HG03064 (cell line): ENCODE data around the gene RAET1E.
"Not testable (repeated sequence)": the region's sequence is repeated elsewhere in the genome, so short reads cannot be mapped to it uniquely, and the experiment has no call there.

Source experiments
- ATAC-seq: cut with Tn5 transposase; IDR thresholded peaks from one replicate; pipeline ENCODE4 v1.9.1; 2021; ENCODE audit warnings: low read depth; ENCODE audit not compliant: unreplicated experiment

RAET1E gene

GRCh38 chr6:149912680-149913079 is 14.8 kb upstream of the RAET1E start:
- not testable (repeated sequence) for ATAC-seq

- ATAC-seq: no peak
Measured at GRCh38 chr6:149910721-149911151, 12.8 kb upstream of the RAET1E start.

GRCh38 chr6:149909701-149910470 is 12.0 kb upstream of the RAET1E start:
- ATAC-seq: no peak

GRCh38 chr6:149908480-149908879 is 10.6 kb upstream of the RAET1E start:
- ATAC-seq: not testable (repeated sequence)

- ATAC-seq: no peak
Measured at GRCh38 chr6:149907317-149907716, 9.4 kb upstream of the RAET1E start.

GRCh38 chr6:149906405-149906804 is 8.5 kb upstream of the RAET1E start:
- no peak for ATAC-seq

- ATAC-seq: no peak
Measured at GRCh38 chr6:149905911-149906371, 8.0 kb upstream of the RAET1E start.

GRCh38 chr6:149905371-149905910 is 7.5 kb upstream of the RAET1E start:
- ATAC-seq: no peak

GRCh38 chr6:149904661-149905370 is 6.9 kb upstream of the RAET1E start:
- no peak for ATAC-seq

- ATAC-seq: no peak
Measured at GRCh38 chr6:149903938-149904611, 6.2 kb upstream of the RAET1E start.

- ATAC-seq: no peak
Measured at GRCh38 chr6:149901444-149902140, 3.7 kb upstream of the RAET1E start.

- ATAC-seq: no peak
Measured at GRCh38 chr6:149900620-149901443, 2.9 kb upstream of the RAET1E start.

GRCh38 chr6:149899926-149900619 is 2.2 kb upstream of the RAET1E start:
- no peak for ATAC-seq

- ATAC-seq: no peak
Measured at GRCh38 chr6:149899486-149899885, 1.6 kb upstream of the RAET1E start.

- ATAC-seq: no peak
Measured at GRCh38 chr6:149898966-149899365, 1.1 kb upstream of the RAET1E start.

GRCh38 chr6:149897015-149897697 is 757 bp downstream of the RAET1E start:
- ATAC-seq: no peak

GRCh38 chr6:149896491-149896890 is 1.4 kb downstream of the RAET1E start:
- ATAC-seq: no peak

- no peak for ATAC-seq
Measured at GRCh38 chr6:149895833-149896271, 2.1 kb downstream of the RAET1E start.
